Brain microvascular endothelial cell (primary cell): ENCODE data around the gene DPP7.

Experiments used
- DNase-seq: peaks from one replicate; pipeline ENCODE4 v3.0.0-alpha.2; 2020
- H3K27ac ChIP-seq: fragments of 250-450 bp; sonication (Bioruptor Pico); 2 replicates; pipeline ENCODE4 v1.5.1; 2020; ENCODE audit warnings: mild to moderate bottlenecking, moderate library complexity
- H3K27me3 ChIP-seq: fragments of 250-450 bp; sonication (Bioruptor Pico); replicated peaks from 2 replicates; pipeline ENCODE4 v1.5.1; 2020; ENCODE audit warnings: mild to moderate bottlenecking
- H3K36me3 ChIP-seq: fragments of 250-450 bp; sonication (Bioruptor Pico); replicated peaks from 2 replicates; pipeline ENCODE4 v1.5.1; 2020; ENCODE audit warnings: mild to moderate bottlenecking
- H3K4me3 ChIP-seq: 2 replicates; pipeline ENCODE4 v1.5.1; 2011; ENCODE audit warnings: low read depth, mild to moderate bottlenecking, control low read depth, low read length, moderate library complexity
- in situ Hi-C: cut with HindIII; loops from 2 replicates; pipeline ENCODE4 v1.10.0; 2017; ENCODE audit warnings: low sequenced_read_pairs, low pct_ligation_motif_present
- TF ChIP-seq, protein P1 (sequence below): IDR thresholded peaks from 2 replicates; pipeline ENCODE4 v1.5.1; 2011; ENCODE audit warnings: low read depth, mild to moderate bottlenecking, moderate library complexity, low read length, control low read depth, inconsistent platforms; ENCODE audit errors: missing control alignments

Gene DPP7

DNA sequence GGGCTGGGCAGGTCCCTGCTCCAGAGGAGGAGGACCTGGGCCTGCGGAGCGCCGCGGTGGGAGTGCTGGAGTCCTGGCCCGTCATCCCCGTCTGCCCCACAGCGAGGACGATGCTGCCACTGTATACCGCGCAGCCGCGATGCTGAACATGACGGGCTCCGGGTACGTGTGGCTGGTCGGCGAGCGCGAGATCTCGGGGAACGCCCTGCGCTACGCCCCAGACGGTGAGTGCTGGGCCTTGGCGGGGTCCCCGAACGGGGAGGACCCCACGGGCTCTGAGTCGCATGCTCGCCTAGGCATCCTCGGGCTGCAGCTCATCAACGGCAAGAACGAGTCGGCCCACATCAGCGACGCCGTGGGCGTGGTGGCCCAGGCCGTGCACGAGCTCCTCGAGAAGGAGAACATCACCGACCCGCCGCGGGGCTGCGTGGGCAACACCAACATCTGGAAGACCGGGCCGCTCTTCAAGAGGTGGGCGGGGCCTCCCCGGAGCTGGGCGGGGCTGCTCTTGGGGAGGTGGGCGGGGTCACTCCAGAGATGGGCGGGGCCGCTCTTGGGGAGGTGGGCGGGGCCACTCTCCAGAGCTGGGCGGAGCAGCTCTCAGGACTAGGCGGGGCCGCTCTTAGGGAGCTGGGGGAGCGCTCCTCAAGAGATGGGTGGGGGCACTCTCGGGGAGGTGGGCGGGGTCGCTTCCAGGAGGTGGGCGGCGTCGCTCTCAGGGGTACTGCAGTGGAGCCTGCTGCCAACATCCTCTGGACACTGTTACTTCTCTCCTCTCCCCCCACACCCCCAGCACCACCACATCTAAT lies 42.2 kb upstream of the DPP7 start:
- H3K36me3 ChIP-seq = no peaks in the 10 kb centered on the region
- no peak overlapping the region for H3K27ac ChIP-seq
- H3K4me3 ChIP-seq = peak overlapping the region; percentile 35
- peak; percentile 4 for DNase-seq
- in situ Hi-C loops = no loop called here
- H3K27me3 ChIP-seq = peaks cover 19% of the 10 kb centered on the region
- TF ChIP-seq, protein P1, sequence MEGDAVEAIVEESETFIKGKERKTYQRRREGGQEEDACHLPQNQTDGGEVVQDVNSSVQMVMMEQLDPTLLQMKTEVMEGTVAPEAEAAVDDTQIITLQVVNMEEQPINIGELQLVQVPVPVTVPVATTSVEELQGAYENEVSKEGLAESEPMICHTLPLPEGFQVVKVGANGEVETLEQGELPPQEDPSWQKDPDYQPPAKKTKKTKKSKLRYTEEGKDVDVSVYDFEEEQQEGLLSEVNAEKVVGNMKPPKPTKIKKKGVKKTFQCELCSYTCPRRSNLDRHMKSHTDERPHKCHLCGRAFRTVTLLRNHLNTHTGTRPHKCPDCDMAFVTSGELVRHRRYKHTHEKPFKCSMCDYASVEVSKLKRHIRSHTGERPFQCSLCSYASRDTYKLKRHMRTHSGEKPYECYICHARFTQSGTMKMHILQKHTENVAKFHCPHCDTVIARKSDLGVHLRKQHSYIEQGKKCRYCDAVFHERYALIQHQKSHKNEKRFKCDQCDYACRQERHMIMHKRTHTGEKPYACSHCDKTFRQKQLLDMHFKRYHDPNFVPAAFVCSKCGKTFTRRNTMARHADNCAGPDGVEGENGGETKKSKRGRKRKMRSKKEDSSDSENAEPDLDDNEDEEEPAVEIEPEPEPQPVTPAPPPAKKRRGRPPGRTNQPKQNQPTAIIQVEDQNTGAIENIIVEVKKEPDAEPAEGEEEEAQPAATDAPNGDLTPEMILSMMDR = no peak

DNA sequence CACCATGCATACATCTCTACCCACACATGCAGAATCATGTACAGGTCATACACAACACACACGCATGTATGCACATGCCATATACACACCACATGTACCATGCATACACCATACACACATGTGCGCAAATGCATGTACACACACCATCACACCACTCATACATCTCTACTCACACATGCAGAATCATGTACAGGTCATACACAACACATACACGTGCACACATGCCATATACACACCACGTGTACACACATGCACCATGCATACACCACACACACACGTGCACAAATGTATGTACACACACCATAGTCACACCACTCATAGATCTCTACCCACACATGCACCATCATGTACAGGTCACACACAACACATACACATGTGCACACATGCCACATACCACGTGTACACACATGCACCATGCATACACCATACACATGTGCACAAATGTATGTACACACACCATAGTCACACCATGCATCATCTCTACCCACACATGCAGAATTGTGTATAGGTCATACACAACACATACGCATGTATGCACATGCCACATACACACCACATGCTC lies 38.4 kb upstream of the DPP7 start:
- Histone ChIP-seq H3K4me3 (no peak overlapping the region), H3K27ac (no peak overlapping the region), H3K27me3 (no peaks in the 10 kb centered on the region), H3K36me3 (no peaks in the 10 kb centered on the region)
- TF ChIP-seq, protein P1 = no peak
- in situ Hi-C loops = no loop called here
- DNase-seq = no peak

DNA sequence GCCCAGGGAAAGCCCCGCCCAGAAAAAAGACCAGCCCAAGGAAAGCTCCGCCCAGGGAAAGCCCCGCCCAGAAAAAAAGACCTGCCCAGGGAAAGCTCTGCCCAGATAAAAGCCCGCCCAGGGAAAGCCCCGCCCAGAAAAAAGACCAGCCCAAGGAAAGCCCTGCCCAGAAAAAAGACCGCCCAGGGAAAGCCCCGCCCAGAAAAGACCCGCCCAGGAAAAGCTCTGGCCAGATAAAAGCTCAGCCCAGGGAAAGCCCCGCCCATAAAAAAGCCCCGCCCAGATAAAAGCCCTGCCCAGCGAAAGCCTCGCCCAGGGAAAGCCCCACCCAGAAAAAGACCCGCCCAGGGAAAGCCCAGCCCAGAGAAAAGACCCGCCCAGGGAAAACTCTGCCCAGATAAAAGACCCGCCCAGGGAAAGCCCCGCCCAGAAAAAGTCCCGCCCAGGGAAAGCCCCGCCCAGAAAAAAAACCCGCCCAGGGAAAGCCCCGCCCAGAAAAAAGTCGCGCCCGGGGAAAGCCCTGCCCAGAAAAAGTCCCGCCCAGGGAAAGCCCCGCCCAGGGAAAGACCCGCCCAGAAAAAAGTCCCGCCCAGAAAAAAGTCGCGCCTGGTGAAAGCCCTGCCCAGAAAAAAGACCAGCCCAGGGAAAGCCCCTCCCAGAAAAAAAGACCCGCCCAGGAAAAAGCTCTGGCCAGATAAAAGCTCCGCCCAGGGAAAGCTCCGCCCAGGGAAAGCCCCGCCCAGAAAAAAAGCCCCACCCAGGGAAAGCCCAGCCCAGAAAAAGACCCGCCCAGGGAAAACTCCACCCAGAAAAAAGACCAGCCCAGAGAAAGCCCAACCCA lies 36.3 kb upstream of the DPP7 start:
- TF ChIP-seq, protein P1 = no peak
- Histone ChIP-seq H3K27ac (no peak overlapping the region), H3K4me3 (no peak overlapping the region), H3K27me3 (no peaks in the 10 kb centered on the region), H3K36me3 (no peaks in the 10 kb centered on the region)
- in situ Hi-C loops = no loop called here
- DNase-seq = peak; percentile 16

DNA sequence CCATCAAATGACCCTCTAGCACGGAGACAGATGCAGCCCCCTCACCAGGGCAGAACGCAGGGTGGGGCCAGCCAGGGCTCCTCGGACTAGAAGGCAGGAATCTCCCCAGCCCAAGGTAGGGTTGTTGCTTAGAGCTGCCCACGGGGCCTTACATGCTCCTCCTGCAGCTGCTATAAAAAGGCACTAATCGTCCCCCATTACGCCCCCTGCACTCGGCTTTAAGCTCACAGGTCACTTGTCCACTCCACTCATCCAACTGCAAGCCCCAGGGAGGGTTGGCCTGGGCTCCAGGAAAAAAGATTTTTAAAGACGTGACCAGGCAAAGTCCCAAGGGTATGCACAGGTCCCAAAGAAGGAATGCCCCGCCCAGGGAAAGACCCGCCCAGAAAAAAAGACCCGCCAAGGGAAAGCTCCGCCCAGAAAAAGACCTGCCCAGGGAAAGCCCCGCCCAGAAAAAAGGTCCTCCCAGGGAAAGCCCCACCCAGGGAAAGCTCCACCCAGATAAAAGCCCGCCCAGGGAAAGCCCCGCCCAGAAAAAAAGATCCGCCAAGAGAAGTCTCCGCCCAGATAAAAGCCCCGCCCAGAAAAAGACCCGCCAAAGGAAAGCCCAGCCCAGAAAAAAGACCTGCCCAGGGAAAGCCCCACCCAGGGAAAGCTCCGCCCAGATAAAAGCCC lies 35.5 kb upstream of the DPP7 start:
- H3K27me3 ChIP-seq = no peaks in the 10 kb centered on the region
- in situ Hi-C loops = no loop called here

DNA sequence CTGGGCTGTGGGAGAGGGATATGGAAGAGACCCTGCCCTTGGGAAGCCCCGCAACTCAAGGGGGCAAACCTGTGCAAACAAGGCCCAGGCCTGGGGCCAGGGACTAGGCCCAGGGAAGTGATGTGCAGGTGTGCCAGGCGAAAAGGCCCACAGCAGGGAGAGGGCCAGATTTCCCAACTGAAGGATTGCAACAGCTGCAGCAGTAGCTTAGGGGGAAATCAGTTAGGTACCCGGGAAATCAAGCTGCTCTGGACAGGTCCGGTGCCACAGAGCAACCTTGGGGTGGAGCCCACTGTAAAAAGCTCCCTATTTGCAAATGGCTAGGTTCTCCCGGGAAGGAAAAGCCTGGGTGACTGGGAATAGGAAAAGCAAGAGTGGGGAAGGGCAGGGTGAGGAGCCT lies 34.8 kb upstream of the DPP7 start:
- Histone ChIP-seq H3K4me3 (no peak overlapping the region), H3K36me3 (no peaks in the 10 kb centered on the region), H3K27me3 (no peaks in the 10 kb centered on the region), H3K27ac (no peak overlapping the region)
- in situ Hi-C loops = no loop called here
- no peak for DNase-seq
- TF ChIP-seq, protein P1 = no peak

More for the DNA sequence above, 35.5 kb upstream of the DPP7 start:
- Histone ChIP-seq H3K36me3 (no peaks in the 10 kb centered on the region), H3K27ac (no peak overlapping the region), H3K4me3 (no peak overlapping the region)
- TF ChIP-seq, protein P1 = no peak
- no peak for DNase-seq
